Urothelium cell line (cell line): ENCODE results near the gene BDH1.
"Not testable (repeated sequence)": the region's sequence is repeated elsewhere in the genome, so short reads cannot be mapped to it uniquely, and the experiment has no call there.

ENCODE experiments used
- DNase-seq: peaks from one replicate; pipeline ENCODE4 v3.0.0; 2011; ENCODE audit warnings: low spot score, mixed read lengths
- FAIRE-seq: peaks from 2 replicates; lab custom pipeline; 2011; peaks lifted over from hg19 to GRCh38; lab: Jason Lieb, UNC

The BDH1 gene

GRCh38 chr3:197490098-197491058 lies 65.4 kb downstream of the BDH1 start:
- FAIRE-seq (no peak), DNase-seq (peak; percentile 75)

GRCh38 chr3:197487911-197488391 lies 67.8 kb downstream of the BDH1 start:
- DNase-seq (peak; percentile 83), FAIRE-seq (no peak)

GRCh38 chr3:197486861-197487260 lies 68.9 kb downstream of the BDH1 start:
- DNase-seq (no peak), FAIRE-seq (no peak)

GRCh38 chr3:197485143-197485542 lies 70.6 kb downstream of the BDH1 start:
- DNase-seq = no peak
- FAIRE-seq = no peak

- DNase-seq (no peak), FAIRE-seq (no peak)
Measured at GRCh38 chr3:197484204-197484901, 71.4 kb downstream of the BDH1 start.

GRCh38 chr3:197482001-197482400 lies 73.8 kb downstream of the BDH1 start:
- no peak for FAIRE-seq
- no peak for DNase-seq

- DNase-seq (no peak), FAIRE-seq (no peak)
Measured at GRCh38 chr3:197480320-197480719, 75.4 kb downstream of the BDH1 start.

GRCh38 chr3:197478746-197479668 lies 76.8 kb downstream of the BDH1 start:
- DNase-seq (peak; percentile 55), FAIRE-seq (no peak)

- not testable (repeated sequence) for DNase-seq, FAIRE-seq
Measured at GRCh38 chr3:197477816-197478215, 78.0 kb downstream of the BDH1 start.

- FAIRE-seq (no peak), DNase-seq (no peak)
Measured at GRCh38 chr3:197475997-197476525, 79.7 kb downstream of the BDH1 start.

- FAIRE-seq = no peak
- no peak for DNase-seq
Measured at GRCh38 chr3:197475514-197475913, 80.3 kb downstream of the BDH1 start.

GRCh38 chr3:197472151-197472550 lies 83.6 kb downstream of the BDH1 start:
- FAIRE-seq (no peak), DNase-seq (no peak)

- DNase-seq (no peak), FAIRE-seq (no peak)
Measured at GRCh38 chr3:197471221-197472010, 84.4 kb downstream of the BDH1 start.

- FAIRE-seq (no peak), DNase-seq (no peak)
Measured at GRCh38 chr3:197468866-197469382, 86.8 kb downstream of the BDH1 start.

GRCh38 chr3:197468167-197468566 lies 87.6 kb downstream of the BDH1 start:
- FAIRE-seq = no peak

GRCh38 chr3:197466586-197467399 lies 89.0 kb downstream of the BDH1 start:
- peak; percentile 57 for DNase-seq
- peak; percentile 44 for FAIRE-seq

More at GRCh38 chr3:197468167-197468566, 87.6 kb downstream of the BDH1 start:
- DNase-seq = no peak

GRCh38 chr3:197465996-197466549 lies 89.7 kb downstream of the BDH1 start:
- no peak for FAIRE-seq
- no peak for DNase-seq
